PC-9 (cell line): ENCODE results near the gene MAOB.
"Not testable (repeated sequence)": the region's sequence is repeated elsewhere in the genome, so short reads cannot be mapped to it uniquely, and the experiment has no call there.

Experiments
- CTCF ChIP-seq: fragments of 200-600 bp; sonication (generic); conservative IDR thresholded peaks from 2 replicates; pipeline ENCODE4 v1.6.1; 2017; ENCODE audit warnings: mixed run types, antibody characterized with exemption, mild to moderate bottlenecking, moderate library complexity
- EZH2 ChIP-seq: fragments of 200-600 bp; sonication (generic); IDR thresholded peaks from 2 replicates; pipeline ENCODE4 v1.8.0; 2017; ENCODE audit warnings: antibody characterized with exemption, low read depth

- TF ChIP-seq CTCF, EZH2: not testable (repeated sequence)
Observed at GRCh38 chrX:43725227-43725626, 157.0 kb downstream of the MAOB start.
